B cell (primary cell): Measurements from ENCODE around the gene TNIP1.

Experiments used
- EZH2 ChIP-seq: IDR thresholded peaks from 2 replicates; pipeline ENCODE4 v1.6.1; 2012; ENCODE audit warnings: borderline replicate concordance, low read depth, mild to moderate bottlenecking, moderate library complexity, low read length; ENCODE audit not compliant: insufficient read depth, poor library complexity, severe bottlenecking
- TF ChIP-seq, protein P1 (sequence below): fragments of 200-600 bp; IDR thresholded peaks from one replicate; pipeline ENCODE4 v1.8.0; 2022; ENCODE audit warnings: antibody characterized with exemption, mild to moderate bottlenecking

DNA sequence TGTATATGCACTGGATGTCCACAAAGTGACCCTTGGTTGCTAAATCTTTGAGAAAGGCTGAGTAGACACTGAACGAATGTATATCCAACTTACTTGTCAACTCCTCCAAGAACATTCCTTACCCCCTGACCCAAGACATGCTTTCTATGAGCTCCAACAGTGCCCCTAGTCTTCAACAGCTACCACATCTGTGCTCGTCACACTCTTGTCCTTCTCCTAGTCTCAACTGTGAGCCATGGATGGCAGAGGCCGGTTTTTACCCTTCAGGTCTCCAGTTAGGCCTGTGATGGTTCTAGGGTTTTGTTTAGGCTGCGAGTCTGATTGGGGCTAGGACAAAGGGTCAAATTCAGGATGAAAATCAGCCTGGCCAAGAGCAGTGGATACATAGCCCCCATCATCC, 79.4 kb downstream of the TNIP1 start:
- TF ChIP-seq, protein P1, sequence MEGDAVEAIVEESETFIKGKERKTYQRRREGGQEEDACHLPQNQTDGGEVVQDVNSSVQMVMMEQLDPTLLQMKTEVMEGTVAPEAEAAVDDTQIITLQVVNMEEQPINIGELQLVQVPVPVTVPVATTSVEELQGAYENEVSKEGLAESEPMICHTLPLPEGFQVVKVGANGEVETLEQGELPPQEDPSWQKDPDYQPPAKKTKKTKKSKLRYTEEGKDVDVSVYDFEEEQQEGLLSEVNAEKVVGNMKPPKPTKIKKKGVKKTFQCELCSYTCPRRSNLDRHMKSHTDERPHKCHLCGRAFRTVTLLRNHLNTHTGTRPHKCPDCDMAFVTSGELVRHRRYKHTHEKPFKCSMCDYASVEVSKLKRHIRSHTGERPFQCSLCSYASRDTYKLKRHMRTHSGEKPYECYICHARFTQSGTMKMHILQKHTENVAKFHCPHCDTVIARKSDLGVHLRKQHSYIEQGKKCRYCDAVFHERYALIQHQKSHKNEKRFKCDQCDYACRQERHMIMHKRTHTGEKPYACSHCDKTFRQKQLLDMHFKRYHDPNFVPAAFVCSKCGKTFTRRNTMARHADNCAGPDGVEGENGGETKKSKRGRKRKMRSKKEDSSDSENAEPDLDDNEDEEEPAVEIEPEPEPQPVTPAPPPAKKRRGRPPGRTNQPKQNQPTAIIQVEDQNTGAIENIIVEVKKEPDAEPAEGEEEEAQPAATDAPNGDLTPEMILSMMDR = no peak
- TF ChIP-seq EZH2 = no peak
